ACC112 (cell line): ENCODE measurements around the gene HPS3.

ENCODE experiments used
- H2AFZ ChIP-seq: fragments of 200-600 bp; sonication (generic); one replicate; pipeline ENCODE4 v1.6.0; 2017; ENCODE audit warnings: antibody characterized with exemption, low read length; ENCODE audit not compliant: unreplicated experiment
- H3K27ac ChIP-seq: fragments of 200-600 bp; sonication (generic); 2 replicates; pipeline ENCODE4 v1.5.1; 2014; ENCODE audit warnings: low read depth, mild to moderate bottlenecking, antibody characterized with exemption, low read length, moderate library complexity
- H3K27me3 ChIP-seq: fragments of 200-600 bp; sonication (generic); 2 replicates; pipeline ENCODE4 v1.6.1; 2014; ENCODE audit warnings: mild to moderate bottlenecking, antibody characterized with exemption, low read length, moderate library complexity, mixed read lengths; ENCODE audit not compliant: insufficient read depth
- H3K36me3 ChIP-seq: fragments of 200-600 bp; sonication (generic); 2 replicates; pipeline ENCODE4 v1.6.1; 2016; ENCODE audit warnings: mild to moderate bottlenecking, antibody characterized with exemption, low read length, moderate library complexity, mixed read lengths; ENCODE audit not compliant: insufficient read depth
- H3K4me1 ChIP-seq: fragments of 200-600 bp; sonication (generic); one replicate; pipeline ENCODE4 v1.6.1; 2016; ENCODE audit warnings: low read length, mixed read lengths; ENCODE audit not compliant: insufficient read depth, unreplicated experiment, control insufficient read depth
- H3K4me3 ChIP-seq: fragments of 200-600 bp; sonication (generic); 2 replicates; pipeline ENCODE4 v1.5.1; 2014; ENCODE audit warnings: mild to moderate bottlenecking, low read depth, low read length
- H3K79me2 ChIP-seq: fragments of 200-600 bp; sonication (generic); one replicate; pipeline ENCODE4 v1.6.0; 2016; ENCODE audit warnings: low read length; ENCODE audit not compliant: control insufficient read depth, unreplicated experiment, insufficient read depth

Gene HPS3, protein sequence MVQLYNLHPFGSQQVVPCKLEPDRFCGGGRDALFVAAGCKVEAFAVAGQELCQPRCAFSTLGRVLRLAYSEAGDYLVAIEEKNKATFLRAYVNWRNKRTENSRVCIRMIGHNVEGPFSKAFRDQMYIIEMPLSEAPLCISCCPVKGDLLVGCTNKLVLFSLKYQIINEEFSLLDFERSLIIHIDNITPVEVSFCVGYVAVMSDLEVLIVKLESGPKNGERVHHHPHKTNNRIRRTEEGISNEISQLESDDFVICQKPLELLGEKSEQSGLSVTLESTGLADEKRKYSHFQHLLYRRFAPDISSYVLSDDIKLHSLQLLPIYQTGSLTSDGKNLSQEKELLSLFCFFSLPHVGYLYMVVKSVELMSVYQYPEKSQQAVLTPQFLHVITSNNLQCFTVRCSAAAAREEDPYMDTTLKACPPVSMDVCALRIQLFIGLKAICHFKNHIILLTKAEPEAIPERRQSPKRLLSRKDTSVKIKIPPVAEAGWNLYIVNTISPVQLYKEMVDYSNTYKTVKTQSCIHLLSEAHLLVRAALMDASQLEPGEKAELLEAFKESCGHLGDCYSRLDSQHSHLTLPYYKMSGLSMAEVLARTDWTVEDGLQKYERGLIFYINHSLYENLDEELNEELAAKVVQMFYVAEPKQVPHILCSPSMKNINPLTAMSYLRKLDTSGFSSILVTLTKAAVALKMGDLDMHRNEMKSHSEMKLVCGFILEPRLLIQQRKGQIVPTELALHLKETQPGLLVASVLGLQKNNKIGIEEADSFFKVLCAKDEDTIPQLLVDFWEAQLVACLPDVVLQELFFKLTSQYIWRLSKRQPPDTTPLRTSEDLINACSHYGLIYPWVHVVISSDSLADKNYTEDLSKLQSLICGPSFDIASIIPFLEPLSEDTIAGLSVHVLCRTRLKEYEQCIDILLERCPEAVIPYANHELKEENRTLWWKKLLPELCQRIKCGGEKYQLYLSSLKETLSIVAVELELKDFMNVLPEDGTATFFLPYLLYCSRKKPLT

DNA sequence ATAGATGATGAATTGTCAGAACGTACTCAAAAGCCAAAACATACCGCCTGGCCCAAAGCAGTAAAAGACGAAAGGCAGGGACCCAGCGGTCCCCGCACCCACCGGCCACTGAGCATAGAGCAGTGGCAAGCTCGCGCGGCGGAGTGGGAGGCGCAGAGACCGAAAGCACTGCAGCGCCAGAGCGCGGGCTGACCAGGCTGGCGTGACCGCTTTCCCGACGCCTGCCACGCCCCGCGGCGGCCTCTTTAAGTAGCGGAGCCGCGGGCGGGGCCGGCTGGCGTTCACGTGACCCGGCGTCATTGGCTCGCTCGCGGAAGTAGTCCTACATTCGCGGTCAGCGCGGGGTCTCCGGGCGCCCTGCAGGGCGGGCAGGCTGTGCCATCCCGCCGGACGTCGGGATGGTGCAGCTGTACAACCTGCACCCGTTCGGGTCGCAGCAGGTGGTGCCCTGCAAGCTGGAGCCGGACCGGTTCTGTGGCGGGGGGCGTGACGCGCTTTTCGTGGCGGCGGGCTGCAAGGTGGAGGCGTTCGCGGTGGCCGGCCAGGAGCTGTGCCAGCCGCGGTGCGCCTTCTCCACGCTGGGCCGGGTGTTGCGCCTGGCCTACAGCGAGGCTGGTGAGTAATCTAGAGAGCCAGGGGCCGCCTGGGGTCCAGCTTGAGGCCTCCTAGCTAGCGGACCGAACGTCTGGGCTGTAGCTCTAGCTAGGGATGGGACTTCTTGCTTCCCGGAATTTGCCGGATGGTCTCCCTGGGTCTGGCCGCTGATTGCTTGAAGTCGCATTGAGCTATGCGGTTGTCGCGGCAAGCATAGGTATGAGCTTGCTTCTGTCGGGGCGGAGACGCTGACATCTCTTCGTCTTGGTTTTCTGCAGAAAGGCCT lies at the start of gene HPS3:
Gene HPS3 (plus strand): TSS at position 313 of the 880 bp plus-strand sequence. CDS start 86 bp downstream, at position 399.
- peak within 1 kb of the TSS; percentile 86 for H2AFZ ChIP-seq
- peaks cover 40% of the 10 kb centered on the region for H3K79me2 ChIP-seq
- H3K27ac ChIP-seq = peak within 1 kb of the TSS; percentile 36; the same call in 1 of the 2 replicates
- no peaks in the 10 kb centered on the region for H3K36me3 ChIP-seq
- H3K4me1 ChIP-seq = peaks cover 21% of the 10 kb centered on the region
- H3K27me3 ChIP-seq = no peaks in the 10 kb centered on the region
- peak within 1 kb of the TSS; percentile 90 for H3K4me3 ChIP-seq

DNA sequence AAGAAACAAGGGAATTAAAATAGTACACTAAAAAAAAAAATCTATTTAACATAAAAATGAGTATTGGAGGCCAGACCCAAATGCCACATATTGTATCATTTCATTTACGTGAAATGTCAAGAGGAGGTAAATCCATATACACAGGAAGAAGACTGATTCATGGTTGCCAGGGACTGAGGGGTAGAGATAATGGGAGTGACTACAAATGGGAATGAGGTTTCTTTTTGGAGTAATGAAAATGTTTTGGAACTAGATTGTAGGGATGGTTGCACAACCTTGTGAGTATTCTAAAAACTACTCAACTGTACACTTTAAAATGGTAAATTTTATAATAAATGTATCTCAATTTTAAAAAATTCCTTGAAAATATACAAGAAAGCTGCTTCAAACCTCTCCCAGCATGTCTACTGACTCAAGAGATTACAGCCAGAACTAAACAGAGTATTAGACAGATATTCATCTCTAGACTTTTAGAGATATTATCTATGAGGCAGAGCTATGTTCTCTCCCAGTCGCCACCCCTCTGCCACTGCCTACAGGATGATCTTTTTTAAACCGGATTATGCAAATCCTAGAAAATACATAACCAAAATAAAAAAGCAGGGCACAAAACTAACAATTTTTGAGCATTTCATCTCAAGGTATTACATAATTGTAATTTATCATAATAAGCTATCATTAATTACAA lies 49.3 kb upstream of the HPS3 start:
- H2AFZ ChIP-seq = no peak overlapping the region
- H3K79me2 ChIP-seq = peaks cover 53% of the 10 kb centered on the region
- no peaks in the 10 kb centered on the region for H3K27me3 ChIP-seq
- peaks cover 23% of the 10 kb centered on the region for H3K4me1 ChIP-seq
- H3K4me3 ChIP-seq = peak overlapping the region; percentile 52
- H3K27ac ChIP-seq = peak overlapping the region; percentile 81
- H3K36me3 ChIP-seq = peaks cover 21% of the 10 kb centered on the region

DNA sequence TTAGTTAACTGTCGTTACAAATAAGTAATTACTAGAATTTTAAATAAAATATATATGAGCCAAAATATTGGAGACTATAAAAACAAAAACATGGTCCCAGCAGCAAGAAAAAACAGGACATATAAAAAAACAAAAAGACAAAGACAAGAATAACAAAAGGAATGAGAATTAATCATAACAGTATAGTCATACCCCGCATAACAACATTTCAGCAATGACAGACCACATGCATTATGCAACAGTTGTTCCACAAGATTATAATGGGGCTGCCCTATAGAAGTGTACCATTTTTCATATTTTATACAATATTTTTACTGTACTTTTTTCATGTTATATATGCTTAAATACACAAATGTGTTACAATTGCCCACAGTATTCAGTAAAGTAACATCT lies 48.7 kb upstream of the HPS3 start:
- Histone ChIP-seq H3K79me2 (peaks cover 58% of the 10 kb centered on the region), H3K27me3 (no peaks in the 10 kb centered on the region), H2AFZ (no peak overlapping the region), H3K4me1 (peaks cover 24% of the 10 kb centered on the region), H3K27ac (peak overlapping the region; percentile 81), H3K4me3 (peak overlapping the region; percentile 52; the same call in 1 of the 2 replicates), H3K36me3 (peaks cover 21% of the 10 kb centered on the region)

DNA sequence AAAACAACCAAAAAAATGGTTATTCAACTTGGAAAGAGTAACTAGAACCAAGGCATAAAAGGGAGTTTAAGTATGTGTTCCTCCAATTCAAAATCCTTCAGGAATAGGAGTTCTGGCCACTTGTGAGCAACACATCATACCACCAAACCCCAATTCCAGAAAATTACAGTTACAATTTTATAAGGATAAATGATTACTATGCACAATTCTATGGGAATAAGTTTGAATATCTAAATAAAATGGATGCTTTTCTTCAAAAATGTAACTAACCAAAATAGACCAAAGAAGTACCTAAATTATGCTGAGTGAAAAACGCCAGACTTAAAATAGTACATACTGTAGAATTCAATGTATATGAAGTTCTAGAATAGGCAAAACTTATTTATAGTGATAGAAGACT lies 47.7 kb upstream of the HPS3 start:
- Histone ChIP-seq H3K4me1 (peaks cover 24% of the 10 kb centered on the region), H2AFZ (no peak overlapping the region), H3K4me3 (no peak overlapping the region), H3K79me2 (peaks cover 59% of the 10 kb centered on the region), H3K27ac (no peak overlapping the region), H3K36me3 (peaks cover 21% of the 10 kb centered on the region), H3K27me3 (no peaks in the 10 kb centered on the region)

DNA sequence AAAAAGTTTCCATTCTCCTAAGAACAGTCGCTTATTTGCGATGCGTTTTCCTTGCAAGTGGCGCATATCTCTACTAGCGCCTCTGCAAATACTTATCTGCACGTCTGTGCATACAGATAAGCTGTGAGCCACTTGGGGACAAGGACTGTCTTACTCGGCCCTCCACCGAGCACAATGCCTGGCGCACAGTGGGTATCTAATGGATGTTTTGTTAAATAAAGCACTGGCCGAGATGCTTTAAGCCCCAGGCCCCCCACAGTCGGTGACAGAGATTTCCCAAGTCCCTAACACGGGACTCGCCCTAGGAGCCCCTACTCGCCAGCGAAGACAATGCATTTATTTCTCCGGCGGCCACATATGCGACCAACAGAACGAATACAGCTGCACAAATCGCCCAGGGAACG lies 43.6 kb upstream of the HPS3 start:
- H3K36me3 ChIP-seq = peaks cover 12% of the 10 kb centered on the region
- peaks cover 34% of the 10 kb centered on the region for H3K79me2 ChIP-seq
- H2AFZ ChIP-seq = no peak overlapping the region
- no peaks in the 10 kb centered on the region for H3K27me3 ChIP-seq
- H3K27ac ChIP-seq = no peak overlapping the region
- peak overlapping the region; percentile 85 for H3K4me3 ChIP-seq
- H3K4me1 ChIP-seq = peaks cover 14% of the 10 kb centered on the region

DNA sequence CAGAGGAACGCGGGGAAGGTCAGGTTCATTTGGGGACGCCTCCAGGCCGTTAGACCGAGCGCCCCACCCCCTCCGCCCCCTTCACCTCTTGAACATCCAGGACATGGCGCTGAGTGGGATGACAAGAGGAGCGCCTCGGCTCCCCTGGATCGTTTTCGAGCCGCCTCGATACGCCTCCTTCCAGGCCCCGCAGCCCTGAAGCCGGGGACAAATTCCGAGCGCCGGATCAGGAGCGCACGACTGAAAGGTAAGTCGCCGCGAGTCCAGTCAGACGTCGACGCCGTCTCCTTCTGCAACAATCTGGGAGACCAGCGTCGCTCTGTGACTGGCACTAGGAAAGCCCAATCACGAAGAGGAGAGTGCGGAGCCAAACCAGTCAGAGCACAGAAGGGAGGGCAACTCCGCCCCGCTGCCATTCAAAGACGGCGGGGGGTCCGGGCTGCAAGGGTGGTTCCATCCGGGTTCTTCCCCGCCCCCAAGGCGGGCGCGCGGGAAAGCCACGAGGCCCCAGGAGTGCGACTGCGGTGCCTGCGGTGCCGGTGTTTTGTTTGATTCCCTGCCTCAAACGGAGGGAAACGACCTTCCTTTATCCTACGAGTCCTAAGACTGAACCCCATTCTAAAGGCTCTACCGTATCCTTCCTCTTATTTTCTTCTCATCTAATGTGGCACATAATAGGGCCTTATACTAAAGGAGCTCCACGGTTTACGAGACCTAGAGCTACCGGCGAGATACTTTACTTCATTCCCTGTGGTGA lies 43.0 kb upstream of the HPS3 start, which contains the start of gene HLTF:
Gene HLTF (minus strand): TSS at position 302 of the 757 bp plus-strand sequence. CDS start 197 bp downstream, at position 105.
- H3K27ac ChIP-seq = 0 out of 2 replicates have a peak within 1 kb of the TSS, but pooled peaks have one; percentile 33
- H3K27me3 ChIP-seq = no peaks in the 10 kb centered on the region
- H3K36me3 ChIP-seq = peaks cover 12% of the 10 kb centered on the region
- H3K4me1 ChIP-seq = peaks cover 12% of the 10 kb centered on the region
- H3K4me3 ChIP-seq = peak within 1 kb of the TSS; percentile 85
- peak within 1 kb of the TSS; percentile 95 for H2AFZ ChIP-seq
- peaks cover 31% of the 10 kb centered on the region for H3K79me2 ChIP-seq

DNA sequence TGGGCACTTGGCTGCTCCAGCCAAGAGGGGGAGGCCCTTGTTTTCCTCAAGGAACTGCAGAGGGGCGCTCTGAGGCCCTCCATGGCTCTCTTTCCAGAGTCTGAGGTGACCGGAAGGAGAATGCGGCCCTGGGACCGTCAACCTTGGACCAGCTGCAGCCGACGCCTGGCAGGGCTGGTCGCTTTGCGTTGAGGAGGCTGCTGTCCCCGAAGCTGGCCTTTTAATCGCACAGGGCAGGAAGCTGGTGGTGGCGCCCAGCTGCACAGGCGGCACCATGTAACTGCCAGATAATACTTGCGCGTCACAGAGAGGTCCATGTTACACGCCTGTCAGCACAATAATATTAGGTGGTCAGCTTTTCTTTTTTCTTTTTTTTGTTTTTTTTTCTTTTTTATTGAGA lies 42.2 kb upstream of the HPS3 start:
- Histone ChIP-seq H3K4me3 (no peak overlapping the region), H3K4me1 (peaks cover 11% of the 10 kb centered on the region), H3K79me2 (peaks cover 27% of the 10 kb centered on the region), H3K36me3 (peaks cover 12% of the 10 kb centered on the region), H3K27me3 (no peaks in the 10 kb centered on the region), H2AFZ (peak overlapping the region; percentile 95), H3K27ac (no peak overlapping the region)

DNA sequence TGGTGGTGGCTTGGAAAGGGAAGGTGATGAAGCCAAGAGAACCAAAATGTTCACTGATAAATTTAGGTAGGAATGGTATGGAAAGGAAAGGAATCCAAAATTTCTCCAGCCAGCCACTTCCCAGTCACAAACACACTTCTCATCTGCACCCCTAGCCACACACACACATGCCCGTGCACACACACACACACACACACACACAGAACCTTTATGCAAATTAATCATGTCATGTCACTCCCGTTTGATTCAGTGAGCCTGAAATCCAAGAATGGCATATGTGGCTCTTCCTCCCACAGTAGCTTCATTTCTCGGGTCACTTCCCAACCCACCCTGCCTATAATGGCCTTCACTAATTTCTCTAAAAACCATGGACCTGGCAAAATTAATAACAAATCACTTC lies 40.0 kb upstream of the HPS3 start:
- peaks cover 3% of the 10 kb centered on the region; the same call in 1 of the 2 replicates for H3K36me3 ChIP-seq
- no peak overlapping the region for H2AFZ ChIP-seq
- peaks cover 6% of the 10 kb centered on the region for H3K4me1 ChIP-seq
- no peak overlapping the region for H3K4me3 ChIP-seq
- H3K27ac ChIP-seq = no peak overlapping the region
- H3K79me2 ChIP-seq = peaks cover 17% of the 10 kb centered on the region
- no peaks in the 10 kb centered on the region for H3K27me3 ChIP-seq

DNA sequence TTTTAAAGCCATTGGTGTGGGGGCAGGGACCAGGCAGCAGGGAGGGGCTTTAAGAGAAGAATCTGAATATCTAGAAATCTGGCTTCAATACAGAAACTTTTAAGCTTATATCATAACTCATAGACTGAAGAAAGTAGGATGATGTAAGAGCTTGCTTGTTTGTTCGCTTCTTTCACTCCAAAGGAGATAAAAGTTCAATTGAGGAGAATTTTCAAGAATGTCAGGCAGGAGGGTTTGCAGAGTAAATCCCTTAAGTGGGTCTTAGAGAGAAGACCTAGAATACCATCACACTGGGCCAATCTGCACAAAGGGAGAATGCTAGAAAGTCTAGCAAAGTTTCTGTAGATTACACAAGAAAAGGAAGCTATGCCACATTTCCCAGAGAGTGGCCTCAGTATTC lies 39.0 kb upstream of the HPS3 start:
- Histone ChIP-seq H3K4me3 (no peak overlapping the region), H3K27me3 (no peaks in the 10 kb centered on the region), H3K36me3 (no peaks in the 10 kb centered on the region), H3K4me1 (no peaks in the 10 kb centered on the region), H3K79me2 (peaks cover 7% of the 10 kb centered on the region), H2AFZ (no peak overlapping the region), H3K27ac (no peak overlapping the region)
